GM19372 (cell line): ENCODE results near the gene HEG1.

Source experiments
- ATAC-seq: cut with Tn5 transposase; IDR thresholded peaks from one replicate; pipeline ENCODE4 v1.9.1; 2021; ENCODE audit warnings: mild to moderate bottlenecking, low read depth, moderate library complexity; ENCODE audit not compliant: unreplicated experiment

HEG1 gene

DNA sequence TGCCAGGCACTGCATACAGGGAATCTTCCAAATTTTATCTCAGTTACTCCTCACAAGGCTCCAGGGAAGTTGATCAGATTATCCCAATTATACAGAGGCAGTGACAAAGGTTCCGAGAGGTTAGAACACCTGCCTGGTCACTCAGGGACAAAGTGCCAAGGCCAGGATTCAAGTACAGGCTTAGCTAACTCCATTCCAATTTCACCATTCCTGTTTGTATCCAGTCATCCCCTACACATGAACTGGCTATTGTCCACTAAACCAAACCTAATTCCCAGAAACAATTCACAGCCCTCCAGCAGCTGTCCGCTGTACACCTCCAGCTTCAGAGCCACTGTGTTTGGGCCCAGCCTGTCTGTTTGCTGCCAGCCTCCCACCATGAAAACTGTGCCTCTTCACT, 137.3 kb downstream of the HEG1 start:
- no peak for ATAC-seq

DNA sequence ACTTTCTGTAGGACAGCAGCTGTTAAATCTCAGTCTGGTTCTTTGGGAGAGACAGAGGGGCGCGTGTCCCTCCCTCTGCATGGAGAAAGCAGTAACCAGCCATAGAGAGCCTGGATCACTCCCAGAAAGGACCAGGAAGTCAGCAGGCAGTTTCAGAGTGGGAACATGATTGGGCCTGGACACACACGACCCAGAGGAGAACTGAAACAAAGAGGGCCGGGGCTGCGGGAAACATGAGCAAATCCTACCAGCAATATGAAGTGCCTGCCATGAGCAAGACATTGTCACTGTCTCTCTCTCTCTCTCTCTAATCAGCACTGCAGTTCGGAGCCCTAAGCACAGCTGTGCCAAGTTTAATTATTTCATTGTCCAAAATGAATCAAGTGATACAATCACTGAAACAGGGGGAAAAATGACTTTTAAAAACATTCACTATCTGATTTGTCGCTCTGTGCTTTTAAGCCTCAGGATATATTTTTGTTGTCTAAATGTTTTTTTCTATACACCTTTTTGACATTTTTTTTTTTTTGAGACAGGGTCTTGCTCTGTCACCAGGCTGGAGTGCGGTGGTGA, 138.9 kb downstream of the HEG1 start:
- no peak for ATAC-seq
